A673 (cell line): Measurements from ENCODE around the gene STIM1.

Experiments used
- CTCF ChIP-seq: fragments of 300-800, 200-600 bp; sonication (generic); conservative IDR thresholded peaks from 2 replicates; pipeline ENCODE4 v1.5.1; 2017; ENCODE audit warnings: low read depth, mild to moderate bottlenecking, antibody characterized with exemption, low read length, moderate library complexity, mixed read lengths
- EZH2 ChIP-seq: fragments of 200-600 bp; sonication (generic); IDR thresholded peaks from 2 replicates; pipeline ENCODE4 v1.6.1; 2017; ENCODE audit warnings: borderline replicate concordance, low read depth, mild to moderate bottlenecking, mixed read lengths, antibody characterized with exemption, low read length; ENCODE audit not compliant: poor library complexity, severe bottlenecking

GRCh38 chr11:3942956-3943497, 87.6 kb downstream of the STIM1 start:
- TF ChIP-seq CTCF (no peak), EZH2 (no peak)
